ENCODE data around the gene PCNX4. TPM values are rescaled to one million over a fixed set of nuclear protein-coding genes. Genes with fewer than 3 reads are reported as not detected.

Gene PCNX4
- total and polyA plus RNA-seq, 9 donors, result 19.2 to 83.4 (median 56.8) TPM

- Histone ChIP-seq H3K4me1 (ENCODE audit: insufficient read depth) (no peaks in the 10 kb centered on the region), H3K4me3 (no peak overlapping the region), H3K27ac (no peak overlapping the region), H3K9me3 (no peaks in the 10 kb centered on the region), H3K27me3 (no peaks in the 10 kb centered on the region), H3K36me3 (no peaks in the 10 kb centered on the region)
- no peak for DNase-seq
- intact Hi-C loops (cut with DNase I), result loop anchor here (5.0 to 10.0 kb wide), 6 partner anchors 125 to 228 kb away; no protein-coding TSS in a partner anchor
- TF ChIP-seq CTCF (IDR thresholded peaks at IDR 0.05), result no peak
- no peak for TF ChIP-seq POLR2A (IDR thresholded peaks at IDR 0.05)
- no peak for TF ChIP-seq EP300 (IDR thresholded peaks at IDR 0.05)
- WGBS, 3 donors, result 82 to 85% (median 83%) methylated on average over 4 of the region's 4 CpGs
Observed at GRCh38 chr14:60189923-60190840, 98.5 kb downstream of the PCNX4 start.

- H3K4me3 ChIP-seq, result no peak overlapping the region
- no peak overlapping the region for H3K27ac ChIP-seq
- H3K36me3 ChIP-seq, result no peaks in the 10 kb centered on the region
- TF ChIP-seq CTCF (IDR thresholded peaks at IDR 0.05), result no peak
- no peak for TF ChIP-seq EP300 (IDR thresholded peaks at IDR 0.05)
- no peak for TF ChIP-seq POLR2A (IDR thresholded peaks at IDR 0.05)
- no peak for DNase-seq
- H3K4me1 ChIP-seq (ENCODE audit: insufficient read depth), result no peaks in the 10 kb centered on the region
- intact Hi-C loops (cut with DNase I), result no loop called here
- WGBS, 3 donors, result 86 to 90% (median 87%) methylated on average over 5 of the region's 5 CpGs
- H3K27me3 ChIP-seq, result no peaks in the 10 kb centered on the region
- no peaks in the 10 kb centered on the region for H3K9me3 ChIP-seq
Observed at GRCh38 chr14:60195179-60195810, 103.6 kb downstream of the PCNX4 start.

DNA sequence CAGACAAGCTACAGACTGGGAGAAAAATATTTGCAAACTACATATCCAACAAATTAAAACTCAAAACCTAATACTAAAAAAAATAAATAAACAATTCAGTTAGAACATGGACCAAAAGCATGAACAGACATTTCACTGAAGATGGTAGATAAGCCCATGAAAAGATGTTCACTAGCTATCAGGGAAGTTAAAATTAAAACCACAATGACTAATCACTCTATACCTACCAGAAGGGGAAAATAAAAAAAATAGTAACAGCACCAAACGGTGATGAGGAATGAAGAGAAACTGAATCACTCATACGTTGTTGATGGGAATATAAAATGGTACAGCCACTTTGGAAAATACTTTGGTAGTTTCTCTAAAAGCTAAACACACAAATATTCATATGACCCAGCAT lies 104.6 kb downstream of the PCNX4 start:
- 44 to 48% (median 46%) methylated on average over 2 of the region's 2 CpGs for WGBS, 3 donors
- DNase-seq, result no peak
- Histone ChIP-seq H3K4me1 (ENCODE audit: insufficient read depth) (no peaks in the 10 kb centered on the region), H3K36me3 (no peaks in the 10 kb centered on the region), H3K27me3 (no peaks in the 10 kb centered on the region), H3K9me3 (no peaks in the 10 kb centered on the region), H3K4me3 (no peak overlapping the region), H3K27ac (no peak overlapping the region)
- intact Hi-C loops (cut with DNase I), result no loop called here
- no peak for TF ChIP-seq EP300 (IDR thresholded peaks at IDR 0.05)
- TF ChIP-seq CTCF (IDR thresholded peaks at IDR 0.05), result no peak
- TF ChIP-seq POLR2A (IDR thresholded peaks at IDR 0.05), result no peak

- Histone ChIP-seq H3K9me3 (no peaks in the 10 kb centered on the region), H3K27ac (no peak overlapping the region), H3K4me3 (no peak overlapping the region), H3K27me3 (no peaks in the 10 kb centered on the region), H3K4me1 (ENCODE audit: insufficient read depth) (no peaks in the 10 kb centered on the region), H3K36me3 (no peaks in the 10 kb centered on the region)
- intact Hi-C loops (cut with DNase I), result no loop called here
- no peak for DNase-seq
- no peak for TF ChIP-seq EP300 (IDR thresholded peaks at IDR 0.05)
- no peak for TF ChIP-seq POLR2A (IDR thresholded peaks at IDR 0.05)
- TF ChIP-seq CTCF (IDR thresholded peaks at IDR 0.05), result no peak
- 53 to 69% (median 64%) methylated on average over 1 of the region's 1 CpG for WGBS, 3 donors
Observed at GRCh38 chr14:60197629-60198303, 106.0 kb downstream of the PCNX4 start.

Data from ovary (tissue), 9 donors.